Sigmoid colon (tissue), 4 donors: ENCODE data around the gene METTL24.

ENCODE experiments used
- EP300 ChIP-seq, 4 donors: sonication (generic); formaldehyde crosslinking; IDR thresholded peaks; one replicate each; pipeline ENCODE4 v1.6.1; 2017; ENCODE audit warnings: antibody characterized with exemption in 4 of 4
- POLR2A ChIP-seq, 2 donors: fragments of 450-650 bp; IDR thresholded peaks; one replicate each; pipeline ENCODE4 v1.6.1; 2016; ENCODE audit warnings: antibody characterized with exemption in 2 of 2, mild to moderate bottlenecking in 2 of 2, moderate library complexity in 2 of 2
- TF ChIP-seq, protein P1 (sequence below), 4 experiments: fragments of 450-650 bp in 3 of 4; fragments of 200-600 bp in 1 of 4; IDR thresholded peaks; one replicate each; pipeline ENCODE4 v1.5.1; 2016 to 2019; ENCODE audit warnings: antibody characterized with exemption in 4 of 4, mild to moderate bottlenecking in 3 of 4, moderate library complexity in 2 of 4

DNA sequence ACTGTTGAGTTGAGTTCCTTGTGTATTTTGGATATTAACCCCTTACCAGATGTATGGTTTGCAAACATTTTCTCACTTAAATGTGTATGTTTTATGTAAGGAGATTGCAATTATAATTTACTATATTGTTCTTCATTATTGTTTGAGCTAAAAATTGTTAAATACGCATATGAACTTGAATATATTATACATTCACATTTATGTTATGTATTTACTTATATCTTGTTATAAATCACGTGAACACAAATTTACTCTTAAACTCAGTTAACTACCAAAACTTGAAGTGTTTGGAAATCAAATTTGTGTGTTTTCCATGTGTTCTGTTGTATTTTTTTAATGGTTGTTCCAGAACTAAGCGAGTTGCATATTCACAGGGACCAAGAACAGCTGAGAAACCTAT is 159.6 kb downstream of the METTL24 start:
- TF ChIP-seq, protein P1, sequence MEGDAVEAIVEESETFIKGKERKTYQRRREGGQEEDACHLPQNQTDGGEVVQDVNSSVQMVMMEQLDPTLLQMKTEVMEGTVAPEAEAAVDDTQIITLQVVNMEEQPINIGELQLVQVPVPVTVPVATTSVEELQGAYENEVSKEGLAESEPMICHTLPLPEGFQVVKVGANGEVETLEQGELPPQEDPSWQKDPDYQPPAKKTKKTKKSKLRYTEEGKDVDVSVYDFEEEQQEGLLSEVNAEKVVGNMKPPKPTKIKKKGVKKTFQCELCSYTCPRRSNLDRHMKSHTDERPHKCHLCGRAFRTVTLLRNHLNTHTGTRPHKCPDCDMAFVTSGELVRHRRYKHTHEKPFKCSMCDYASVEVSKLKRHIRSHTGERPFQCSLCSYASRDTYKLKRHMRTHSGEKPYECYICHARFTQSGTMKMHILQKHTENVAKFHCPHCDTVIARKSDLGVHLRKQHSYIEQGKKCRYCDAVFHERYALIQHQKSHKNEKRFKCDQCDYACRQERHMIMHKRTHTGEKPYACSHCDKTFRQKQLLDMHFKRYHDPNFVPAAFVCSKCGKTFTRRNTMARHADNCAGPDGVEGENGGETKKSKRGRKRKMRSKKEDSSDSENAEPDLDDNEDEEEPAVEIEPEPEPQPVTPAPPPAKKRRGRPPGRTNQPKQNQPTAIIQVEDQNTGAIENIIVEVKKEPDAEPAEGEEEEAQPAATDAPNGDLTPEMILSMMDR (IDR thresholded peaks at IDR 0.05): no peak
- TF ChIP-seq EP300 (IDR thresholded peaks at IDR 0.05) (no peak), POLR2A (IDR thresholded peaks at IDR 0.05) (no peak)
